HAP-1 (cell line): Measurements from ENCODE around the gene TFAP2C.

Experiments used
- DNase-seq, 2 experiments: peaks; one replicate each; pipeline ENCODE4 v3.0.0-alpha.2; 2016 to 2020; ENCODE audit warnings: low spot score in 2 of 2
- H3K27me3 ChIP-seq: fragments of 250-450 bp; sonication (Bioruptor Pico); 2 replicates; pipeline ENCODE4 v1.5.1; 2020; ENCODE audit warnings: low read depth, mild to moderate bottlenecking, moderate library complexity
- H3K36me3 ChIP-seq: fragments of 250-450 bp; sonication (Bioruptor Pico); replicated peaks from 2 replicates; pipeline ENCODE4 v1.5.1; 2020; ENCODE audit warnings: mild to moderate bottlenecking
- H3K4me1 ChIP-seq: fragments of 250-450 bp; sonication (Bioruptor Pico); 2 replicates; pipeline ENCODE4 v1.5.1; 2020; ENCODE audit warnings: mild to moderate bottlenecking
- H3K4me3 ChIP-seq: fragments of 250-450 bp; sonication (Bioruptor Pico); 2 replicates; pipeline ENCODE4 v1.5.1; 2020; ENCODE audit warnings: mild to moderate bottlenecking, moderate library complexity
- H3K9me3 ChIP-seq: fragments of 250-450 bp; sonication (Bioruptor Pico); 2 replicates; pipeline ENCODE4 v1.5.1; 2020; ENCODE audit warnings: mild to moderate bottlenecking, moderate library complexity
- in situ Hi-C: fragments of 300-500 bp; cut with MboI; formaldehyde crosslinking; loops from 3 replicates; pipeline ENCODE4 v1.14.3; 2020; ENCODE audit warnings: low sequenced_read_pairs, inconsistent platforms, mixed read lengths

TFAP2C gene

GRCh38 chr20:56685879-56686278 is 56.8 kb downstream of the TFAP2C start:
- Histone ChIP-seq H3K36me3 (no peaks in the 10 kb centered on the region), H3K4me1 (no peaks in the 10 kb centered on the region; the same call in 1 of the 2 replicates), H3K9me3 (no peaks in the 10 kb centered on the region), H3K27me3 (no peaks in the 10 kb centered on the region), H3K4me3 (no peak overlapping the region)
- in situ Hi-C loops: no loop called here
- no peak for DNase-seq

DNA sequence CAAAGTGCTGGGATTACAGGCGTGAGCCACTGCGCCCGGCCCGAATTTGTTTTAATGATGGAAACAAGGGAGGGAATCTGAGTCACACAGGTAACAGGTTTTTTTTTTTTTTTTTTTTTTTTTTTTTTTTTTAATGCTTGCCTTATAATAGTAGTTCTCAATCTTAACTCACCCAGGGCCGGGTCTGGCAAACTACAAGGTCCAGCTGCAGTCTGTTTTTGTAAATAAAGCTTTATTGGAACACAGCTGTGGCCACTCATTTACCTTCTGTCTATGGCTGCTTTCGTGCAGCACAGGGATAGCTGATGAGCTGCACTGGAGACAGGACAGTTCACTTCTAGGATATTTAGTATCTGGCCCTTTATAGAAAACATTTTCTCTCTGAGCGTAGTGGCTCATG is 58.0 kb downstream of the TFAP2C start:
- no peaks in the 10 kb centered on the region for H3K9me3 ChIP-seq
- H3K27me3 ChIP-seq: no peaks in the 10 kb centered on the region
- no peaks in the 10 kb centered on the region for H3K36me3 ChIP-seq
- H3K4me1 ChIP-seq: no peaks in the 10 kb centered on the region
- DNase-seq: no peak
- in situ Hi-C loops: no loop called here
- H3K4me3 ChIP-seq: no peak overlapping the region

GRCh38 chr20:56688106-56688505 is 59.0 kb downstream of the TFAP2C start:
- H3K4me3 ChIP-seq: no peak overlapping the region
- in situ Hi-C loops: no loop called here
- H3K4me1 ChIP-seq: no peaks in the 10 kb centered on the region
- no peaks in the 10 kb centered on the region for H3K36me3 ChIP-seq
- H3K27me3 ChIP-seq: no peaks in the 10 kb centered on the region
- no peak for DNase-seq
- no peaks in the 10 kb centered on the region for H3K9me3 ChIP-seq
